Measurements from ENCODE around the gene FAM193A. TPM values are rescaled to one million over a fixed set of nuclear protein-coding genes. Genes with fewer than 3 reads are reported as not detected.
"Not testable (repeated sequence)": the region's sequence is repeated elsewhere in the genome, so short reads cannot be mapped to it uniquely, and the experiment has no call there.

The FAM193A gene
- total RNA-seq, 4 donors from 2014 or later, result 27.7 to 40.4 (median 31.1) TPM

DNA sequence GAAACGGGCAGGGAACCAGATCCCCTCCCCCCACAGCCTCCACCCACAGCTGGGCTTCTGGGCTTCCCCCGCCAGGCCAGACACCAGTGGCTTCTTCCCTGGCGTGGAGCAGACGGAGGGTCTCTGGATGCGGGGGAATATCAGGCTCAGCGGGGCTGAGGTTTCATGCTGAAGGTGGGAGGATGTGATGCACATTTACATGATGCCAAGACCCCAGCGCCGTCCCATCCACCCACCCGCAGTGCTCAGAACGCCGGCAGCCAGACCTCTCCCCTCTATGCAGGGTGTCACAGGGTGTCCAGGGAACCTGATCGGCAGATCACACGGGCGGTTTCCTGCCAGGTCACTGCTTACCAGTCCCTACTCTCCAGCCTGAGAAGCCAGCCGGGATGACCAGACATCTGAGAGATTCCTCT is 232.5 kb downstream of the FAM193A start:
- DNase-seq, result no peak
- H3K27ac ChIP-seq, result no peak overlapping the region
- in situ Hi-C loops (cut with MboI; ENCODE audit: low pct_ligation_motif_present in 1 of 4, low pct_unique_long_range_greater_than_20kb in 1 of 4, low sequenced_read_pairs in 3 of 4), result loop anchor here (10.0 to 25.0 kb wide), 3 partner anchors 168 to 186 kb away; no protein-coding TSS in a partner anchor

DNA sequence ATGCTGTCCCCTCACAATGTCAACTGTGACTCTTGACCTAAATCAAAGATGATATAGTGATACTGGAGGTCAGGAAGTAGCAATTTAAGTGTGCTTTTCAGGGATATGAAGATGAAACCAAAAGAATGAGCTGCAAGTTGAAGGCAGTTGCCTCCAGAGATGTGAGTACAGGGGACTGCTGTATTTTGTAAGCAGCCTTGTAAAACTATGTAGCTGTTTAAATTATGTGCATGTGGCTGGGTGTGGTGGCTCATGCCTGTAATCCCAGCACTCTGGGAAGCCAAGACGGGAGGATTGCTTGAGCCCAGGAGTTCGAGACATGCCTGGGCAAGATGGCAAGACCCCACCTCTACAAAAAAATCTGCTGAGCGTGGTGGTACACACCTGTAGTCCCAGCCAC is 234.8 kb downstream of the FAM193A start:
- TF ChIP-seq POLR2AphosphoS5 (IDR thresholded peaks at IDR 0.05) (no peak), EP300 (IDR thresholded peaks at IDR 0.05; ENCODE audit: low read depth) (no peak), CTCF (IDR thresholded peaks at IDR 0.05) (no peak), POLR2A (IDR thresholded peaks at IDR 0.05) (no peak)
- Histone ChIP-seq H3K4me1 (peaks cover 0 to 8% (median 0%) of the 10 kb centered on the region in 4 donors), H3K9me3 (no peaks in the 10 kb centered on the region), H3K27me3 (no peaks in the 10 kb centered on the region), H3K4me3 (no peak overlapping the region), H3K27ac (no peak overlapping the region), H3K36me3 (no peaks in the 10 kb centered on the region)
- no peak for DNase-seq
- intact Hi-C loops (cut with DNase I; ENCODE audit: low total_unique reads), result no loop called here
- WGBS, 2 donors (ENCODE audit: low coverage in 1 of 2), result 67 to 79% methylated on average over 2 to 3 of the region's 3 CpGs
- in situ Hi-C loops (cut with MboI; ENCODE audit: low pct_ligation_motif_present in 1 of 4, low pct_unique_long_range_greater_than_20kb in 1 of 4, low sequenced_read_pairs in 3 of 4), result loop anchor here in 2 of 4 donors (25.0 kb wide), 1 partner anchor 166 kb away; no protein-coding TSS in a partner anchor

More for the DNA sequence above, 232.5 kb downstream of the FAM193A start:
- Histone ChIP-seq H3K4me3 (no peak overlapping the region), H3K36me3 (no peaks in the 10 kb centered on the region), H3K27me3 (no peaks in the 10 kb centered on the region), H3K4me1 (peaks cover 0 to 9% (median 2%) of the 10 kb centered on the region in 4 donors), H3K9me3 (no peaks in the 10 kb centered on the region)
- intact Hi-C loops (cut with DNase I; ENCODE audit: low total_unique reads), result loop anchor here (10.0 kb wide), 2 partner anchors 106 to 276 kb away; no protein-coding TSS in a partner anchor
- TF ChIP-seq POLR2A (IDR thresholded peaks at IDR 0.05) (no peak), POLR2AphosphoS5 (IDR thresholded peaks at IDR 0.05) (no peak), EP300 (IDR thresholded peaks at IDR 0.05; ENCODE audit: low read depth) (no peak), CTCF (IDR thresholded peaks at IDR 0.05) (no peak)
- WGBS, 2 donors (ENCODE audit: low coverage in 1 of 2), result 57% methylated on average over 14 of the region's 15 CpGs; no CpG with 5 or more reads in 1 of the 2 donors

DNA sequence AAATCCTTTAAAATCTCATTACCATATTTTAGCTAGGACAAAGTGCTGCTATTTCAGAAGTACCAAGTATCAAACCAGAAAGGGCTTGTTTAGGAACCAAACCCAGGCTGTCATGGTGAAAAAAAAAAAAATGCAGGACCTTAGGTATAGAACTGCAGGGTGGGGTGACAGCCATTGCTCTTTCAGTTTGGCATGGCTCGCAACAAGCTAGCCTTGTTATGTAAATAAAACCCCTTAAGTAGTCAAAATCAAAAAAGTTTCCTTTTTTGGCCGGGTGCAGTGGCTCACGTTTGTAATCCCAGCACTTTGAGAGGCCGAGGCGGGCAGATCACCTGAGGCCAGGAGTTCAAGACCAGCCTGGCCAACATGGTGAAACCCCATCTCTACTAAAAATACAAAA is 244.2 kb downstream of the FAM193A start:
- DNase-seq; H3K9me3 ChIP-seq; intact Hi-C loops (cut with DNase I; ENCODE audit: low total_unique reads); H3K27ac ChIP-seq; H3K27me3 ChIP-seq; H3K4me3 ChIP-seq; H3K36me3 ChIP-seq; H3K4me1 ChIP-seq; in situ Hi-C loops (cut with MboI; ENCODE audit: low pct_ligation_motif_present in 1 of 4, low pct_unique_long_range_greater_than_20kb in 1 of 4, low sequenced_read_pairs in 3 of 4): not testable (repeated sequence)
- WGBS, 2 donors (ENCODE audit: low coverage in 1 of 2), result 87 to 90% methylated on average over 3 to 5 of the region's 5 CpGs

DNA sequence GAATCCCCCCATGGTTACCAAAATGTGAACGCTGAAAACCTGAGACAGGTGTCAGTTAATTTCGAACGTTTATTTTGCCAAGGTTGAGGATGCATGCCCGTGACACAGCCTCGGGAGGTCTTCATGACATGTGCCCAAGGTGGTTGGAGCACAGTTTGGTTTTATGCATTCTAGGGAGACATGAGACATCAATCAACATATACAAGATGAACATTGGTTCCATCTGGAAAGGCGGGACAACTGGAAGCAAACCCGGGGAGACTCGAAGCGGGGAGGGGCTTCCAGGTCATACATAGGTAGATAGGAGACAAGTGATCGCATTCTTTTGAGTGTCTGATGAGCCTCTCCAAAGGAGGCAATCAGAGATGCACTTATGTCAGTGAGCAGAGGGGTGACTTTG is 245.5 kb downstream of the FAM193A start:
- 95 to 100% methylated on average over 2 to 10 of the region's 10 CpGs for WGBS, 2 donors (ENCODE audit: low coverage in 1 of 2)
- no peaks in the 10 kb centered on the region for H3K4me1 ChIP-seq
- H3K36me3 ChIP-seq, result no peaks in the 10 kb centered on the region
- no peak overlapping the region for H3K4me3 ChIP-seq
- in situ Hi-C loops (cut with MboI; ENCODE audit: low pct_ligation_motif_present in 1 of 4, low pct_unique_long_range_greater_than_20kb in 1 of 4, low sequenced_read_pairs in 3 of 4) (no loop called here), intact Hi-C loops (cut with DNase I; ENCODE audit: low total_unique reads) (no loop called here)
- no peak overlapping the region for H3K27ac ChIP-seq
- H3K27me3 ChIP-seq, result no peaks in the 10 kb centered on the region
- H3K9me3 ChIP-seq, result no peaks in the 10 kb centered on the region
- TF ChIP-seq CTCF (IDR thresholded peaks at IDR 0.05) (no peak), POLR2A (IDR thresholded peaks at IDR 0.05) (no peak), POLR2AphosphoS5 (IDR thresholded peaks at IDR 0.05) (no peak), EP300 (IDR thresholded peaks at IDR 0.05; ENCODE audit: low read depth) (no peak)
- no peak for DNase-seq

Small RNA genes lying within 50 kb of the gene (small RNA-seq; reads per million reads assigned to genes)
- 0 reads per million in 4 donors for gene CR545473.1
- gene RF00019, result 0 reads per million in 4 donors

Other genes starting within 250 kb of the FAM193A start
- gene ZFYVE28, start 118.0 kb upstream of the FAM193A start, total RNA-seq, result 100 to 1,000 TPM in 1 of 4 donors, 10 to 100 TPM in 3; 44.8 to 110 (median 69.6) TPM
- gene CFAP99, start 117.7 kb upstream of the FAM193A start, total RNA-seq, result under 1 TPM in 3 of 4 donors, not detected in 1; 0.32 to 0.82 (median 0.60) TPM
- 10 to 100 TPM; 20.9 to 50.5 (median 35.8) TPM for gene RNF4, start 67.5 kb upstream of the FAM193A start, total RNA-seq
- 100 to 1,000 TPM in 3 of 4 donors, 10 to 100 TPM in 1; 91.8 to 203 (median 129) TPM for gene TNIP2, start 219.7 kb downstream of the FAM193A start, total RNA-seq

All from transverse colon (tissue), 4 donors.